Measurements from ENCODE around the gene CFAP410.
"Not testable (repeated sequence)": the region's sequence is repeated elsewhere in the genome, so short reads cannot be mapped to it uniquely, and the experiment has no call there.

Gene CFAP410

DNA sequence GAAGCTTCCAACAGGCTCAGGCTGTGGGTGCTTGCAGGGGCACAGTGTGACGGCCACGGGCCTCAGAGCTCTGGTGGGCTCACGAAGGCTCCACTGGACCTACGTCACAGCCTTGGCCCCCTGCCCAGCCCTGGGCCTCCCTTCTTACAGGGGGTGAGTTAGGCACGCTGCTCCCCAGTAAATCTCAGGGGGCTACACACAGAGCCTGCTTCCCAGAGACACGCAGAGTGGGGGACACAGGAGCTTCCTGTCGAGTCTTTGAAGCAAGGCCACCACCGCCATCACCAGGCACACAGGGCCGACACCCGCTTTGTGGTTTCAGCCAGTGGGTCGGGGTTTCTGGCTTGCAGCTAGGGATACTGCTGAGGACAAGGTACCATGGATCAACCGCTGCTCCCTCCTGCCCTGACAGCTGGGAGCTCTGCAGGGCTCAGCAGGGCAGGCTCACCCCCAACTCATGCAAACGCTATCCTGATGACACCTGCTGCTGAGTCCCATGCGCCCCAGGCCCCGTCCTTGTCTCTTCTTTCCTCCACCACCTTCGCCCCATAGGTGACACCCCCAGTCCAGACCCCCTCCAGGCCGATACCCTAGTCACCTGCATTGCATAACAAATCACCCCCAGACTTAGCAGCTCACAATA, 5.5 kb upstream of the CFAP410 start:
- H3K4me1 ChIP-seq (ENCODE audit: control insufficient read depth, insufficient read depth, low read length) = peaks cover 6% of the 10 kb centered on the region
- no peaks in the 10 kb centered on the region for H3K36me3 ChIP-seq (ENCODE audit: control insufficient read depth, insufficient read depth, low read length)
- H3K4me3 ChIP-seq (ENCODE audit: low read length) = no peak overlapping the region
- no peaks in the 10 kb centered on the region for H3K9me3 ChIP-seq (ENCODE audit: control insufficient read depth, low read length)
- peaks cover 25% of the 10 kb centered on the region for H3K27me3 ChIP-seq (ENCODE audit: control insufficient read depth, insufficient read depth, low read length)
- H3K9ac ChIP-seq (ENCODE audit: low read length) = no peak overlapping the region

DNA sequence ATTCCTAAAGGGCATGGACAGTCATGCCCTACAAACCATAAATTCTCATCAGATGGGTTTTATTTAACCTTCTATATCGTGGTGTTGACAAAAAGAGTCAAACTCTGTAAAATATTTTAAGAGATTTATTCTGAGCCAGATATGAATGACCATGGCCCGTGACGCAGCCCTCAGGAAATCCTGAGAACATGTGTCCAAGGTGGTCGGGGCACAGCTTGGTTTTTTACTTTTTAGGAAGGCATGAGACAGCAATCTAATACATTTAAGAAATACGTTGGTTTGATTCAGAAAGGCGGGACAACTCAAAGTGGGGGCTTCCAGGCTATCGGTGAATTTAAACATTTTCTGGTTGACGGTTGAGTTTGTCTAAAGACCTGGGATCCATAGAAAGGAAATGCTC, 3.8 kb upstream of the CFAP410 start:
- not testable (repeated sequence) for H3K36me3 ChIP-seq (ENCODE audit: control insufficient read depth, insufficient read depth, low read length); H3K9ac ChIP-seq (ENCODE audit: low read length); H3K27me3 ChIP-seq (ENCODE audit: control insufficient read depth, insufficient read depth, low read length); H3K9me3 ChIP-seq (ENCODE audit: control insufficient read depth, low read length); H3K4me3 ChIP-seq (ENCODE audit: low read length)
- H3K4me1 ChIP-seq (ENCODE audit: control insufficient read depth, insufficient read depth, low read length) = peaks cover 12% of the 10 kb centered on the region

DNA sequence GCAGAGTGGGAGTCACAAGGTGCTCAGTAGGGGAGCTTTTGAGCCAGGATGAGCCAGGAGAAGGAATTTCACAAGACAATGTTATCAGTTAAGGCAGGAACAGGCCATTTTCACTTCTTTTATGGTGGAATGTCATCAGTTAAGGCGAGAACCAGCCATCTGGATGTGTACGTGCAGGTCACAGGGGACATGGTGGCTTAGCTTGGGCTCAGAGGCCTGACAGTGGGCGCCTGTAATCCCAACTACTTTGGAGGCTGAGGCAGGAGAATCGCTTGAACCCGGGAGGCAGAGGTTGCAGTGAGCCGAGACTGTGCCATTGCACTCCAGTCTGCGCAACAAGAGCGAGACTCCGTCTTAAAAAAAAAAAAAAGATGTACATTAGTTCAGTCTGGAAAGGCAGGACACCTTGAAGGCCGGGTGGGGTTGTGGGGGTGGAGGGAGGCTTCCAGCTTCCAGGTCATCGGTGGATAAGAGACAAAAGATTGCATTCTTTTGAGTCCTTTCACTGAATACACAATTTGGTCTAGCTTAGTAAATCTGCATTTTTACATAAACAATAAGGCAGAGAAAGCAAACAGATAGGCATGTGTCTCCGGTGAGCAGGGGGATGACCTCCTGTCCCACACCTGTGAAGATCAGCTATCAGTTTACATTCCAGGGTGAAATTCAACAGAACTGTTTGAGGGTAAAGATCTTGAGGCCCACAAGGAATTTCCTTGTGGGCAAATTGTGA, 2.7 kb upstream of the CFAP410 start:
- H3K36me3 ChIP-seq (ENCODE audit: control insufficient read depth, insufficient read depth, low read length); H3K9ac ChIP-seq (ENCODE audit: low read length); H3K4me3 ChIP-seq (ENCODE audit: low read length); H3K27me3 ChIP-seq (ENCODE audit: control insufficient read depth, insufficient read depth, low read length); H3K9me3 ChIP-seq (ENCODE audit: control insufficient read depth, low read length): not testable (repeated sequence)
- H3K4me1 ChIP-seq (ENCODE audit: control insufficient read depth, insufficient read depth, low read length) = peaks cover 15% of the 10 kb centered on the region

DNA sequence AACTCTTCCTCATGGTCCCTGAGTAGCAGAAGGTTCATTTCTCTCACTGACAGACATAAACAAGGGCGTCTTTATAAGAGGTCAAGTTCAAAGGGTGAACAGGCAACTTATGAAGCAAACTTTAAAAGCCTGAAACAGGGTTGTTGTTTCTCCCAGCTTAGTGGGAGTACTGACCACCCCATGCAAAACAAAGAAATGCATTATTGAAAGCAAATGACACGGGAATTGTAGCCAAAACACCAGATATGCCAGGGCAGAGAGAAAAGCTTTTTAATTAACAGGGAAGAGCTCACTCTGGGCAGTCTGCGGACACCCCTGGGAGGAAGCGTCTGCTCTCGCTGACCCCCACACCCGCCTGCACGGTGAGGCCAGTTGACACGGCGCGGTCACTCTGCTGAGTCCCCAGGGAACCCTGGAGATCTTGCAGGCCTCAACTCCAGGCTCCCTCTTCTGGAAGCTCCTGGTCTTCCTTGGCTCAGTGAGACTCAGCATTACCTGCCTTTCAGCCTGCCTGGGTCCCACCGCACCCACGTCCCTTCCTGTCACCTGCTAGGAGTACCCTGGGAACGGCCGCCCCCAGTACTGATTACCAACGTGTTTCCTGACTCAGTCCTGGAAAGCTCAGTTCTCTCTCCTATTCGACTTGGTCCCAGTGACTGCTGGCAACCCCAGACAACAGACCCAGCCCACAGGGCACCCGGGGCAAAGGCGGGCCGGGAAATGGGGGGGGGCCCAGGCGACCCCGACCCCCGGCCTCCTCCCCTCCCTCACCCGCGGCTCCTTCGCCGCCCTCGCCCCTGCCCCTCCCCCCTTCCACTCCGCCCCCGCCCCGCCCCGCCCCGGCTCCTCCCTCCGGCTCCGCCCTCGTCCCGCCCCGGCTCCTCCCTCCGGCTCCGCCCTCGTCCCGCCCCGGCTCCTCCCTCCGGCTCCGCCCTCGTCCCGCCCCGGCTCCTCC, 972 bp downstream of the CFAP410 start:
- no peak overlapping the region for H3K4me3 ChIP-seq (ENCODE audit: low read length)
- no peak overlapping the region for H3K9ac ChIP-seq (ENCODE audit: low read length)
- H3K27me3 ChIP-seq (ENCODE audit: control insufficient read depth, insufficient read depth, low read length) = no peaks in the 10 kb centered on the region
- H3K9me3 ChIP-seq (ENCODE audit: control insufficient read depth, low read length) = no peaks in the 10 kb centered on the region
- H3K4me1 ChIP-seq (ENCODE audit: control insufficient read depth, insufficient read depth, low read length) = peaks cover 15% of the 10 kb centered on the region
- H3K36me3 ChIP-seq (ENCODE audit: control insufficient read depth, insufficient read depth, low read length) = no peaks in the 10 kb centered on the region

DNA sequence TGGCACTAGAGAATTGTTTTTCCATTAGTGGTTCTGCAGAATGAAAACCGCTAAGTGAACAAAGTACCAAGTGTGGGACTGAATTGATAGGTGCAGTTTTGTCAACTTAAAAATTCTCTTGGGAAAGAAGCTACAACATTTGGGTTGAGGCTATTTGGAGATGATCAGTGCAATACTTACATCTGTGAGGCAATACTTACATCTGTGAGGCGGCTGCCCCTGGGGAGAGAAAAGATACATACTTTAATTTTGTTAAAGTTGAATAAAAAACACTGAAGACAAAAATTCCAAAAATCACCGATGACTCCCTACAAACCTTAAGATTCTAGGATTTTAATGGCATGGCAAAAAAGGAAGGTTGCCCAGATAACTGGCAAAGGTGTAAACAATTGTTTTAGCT, 1.7 kb downstream of the CFAP410 start:
- Histone ChIP-seq H3K4me3 (ENCODE audit: low read length) (no peak overlapping the region), H3K9me3 (ENCODE audit: control insufficient read depth, low read length) (no peaks in the 10 kb centered on the region), H3K4me1 (ENCODE audit: control insufficient read depth, insufficient read depth, low read length) (peaks cover 15% of the 10 kb centered on the region), H3K36me3 (ENCODE audit: control insufficient read depth, insufficient read depth, low read length) (no peaks in the 10 kb centered on the region), H3K9ac (ENCODE audit: low read length) (no peak overlapping the region), H3K27me3 (ENCODE audit: control insufficient read depth, insufficient read depth, low read length) (no peaks in the 10 kb centered on the region)

DNA sequence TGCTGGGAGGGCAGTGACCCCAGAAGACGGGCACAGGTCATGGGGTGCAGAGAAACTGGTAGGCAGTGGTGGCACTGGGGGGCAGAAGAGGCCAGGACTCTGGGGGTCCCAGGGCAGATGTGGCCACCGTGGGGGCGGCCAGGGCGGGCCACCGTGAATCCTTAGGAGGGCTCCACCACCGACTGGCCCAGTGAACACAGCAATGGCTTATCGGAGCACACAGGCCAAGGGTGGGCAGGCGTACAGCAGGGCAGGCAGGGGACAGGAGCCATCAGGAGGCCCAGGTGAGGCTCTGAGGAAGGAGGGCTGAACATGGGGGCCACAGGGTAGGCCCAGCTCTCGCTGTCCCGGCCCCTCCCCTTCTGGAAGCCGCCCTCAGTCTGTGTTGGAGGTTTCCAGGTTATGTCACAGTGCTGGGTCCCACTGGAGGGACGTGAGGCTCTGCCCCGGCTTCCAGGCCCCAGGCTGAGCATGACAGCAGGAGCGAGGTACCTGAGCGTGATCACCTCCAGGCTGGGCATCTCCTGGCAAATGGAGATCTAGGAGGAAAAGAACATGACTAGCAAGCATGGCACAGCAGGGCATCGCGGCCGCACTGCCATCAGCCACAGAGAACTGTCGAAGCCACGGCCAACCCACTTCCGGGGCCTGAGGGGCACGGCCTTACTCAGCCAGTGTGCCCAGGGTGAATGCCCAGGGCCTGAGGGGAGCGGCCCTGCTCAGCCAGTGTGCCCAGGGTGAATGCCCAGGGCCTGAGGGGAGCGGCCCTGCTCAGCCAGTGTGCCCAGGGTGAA, 3.7 kb downstream of the CFAP410 start:
- Histone ChIP-seq H3K36me3 (ENCODE audit: control insufficient read depth, insufficient read depth, low read length) (no peaks in the 10 kb centered on the region), H3K9me3 (ENCODE audit: control insufficient read depth, low read length) (no peaks in the 10 kb centered on the region), H3K9ac (ENCODE audit: low read length) (no peak overlapping the region), H3K4me3 (ENCODE audit: low read length) (no peak overlapping the region), H3K4me1 (ENCODE audit: control insufficient read depth, insufficient read depth, low read length) (peaks cover 15% of the 10 kb centered on the region), H3K27me3 (ENCODE audit: control insufficient read depth, insufficient read depth, low read length) (no peaks in the 10 kb centered on the region)

DNA sequence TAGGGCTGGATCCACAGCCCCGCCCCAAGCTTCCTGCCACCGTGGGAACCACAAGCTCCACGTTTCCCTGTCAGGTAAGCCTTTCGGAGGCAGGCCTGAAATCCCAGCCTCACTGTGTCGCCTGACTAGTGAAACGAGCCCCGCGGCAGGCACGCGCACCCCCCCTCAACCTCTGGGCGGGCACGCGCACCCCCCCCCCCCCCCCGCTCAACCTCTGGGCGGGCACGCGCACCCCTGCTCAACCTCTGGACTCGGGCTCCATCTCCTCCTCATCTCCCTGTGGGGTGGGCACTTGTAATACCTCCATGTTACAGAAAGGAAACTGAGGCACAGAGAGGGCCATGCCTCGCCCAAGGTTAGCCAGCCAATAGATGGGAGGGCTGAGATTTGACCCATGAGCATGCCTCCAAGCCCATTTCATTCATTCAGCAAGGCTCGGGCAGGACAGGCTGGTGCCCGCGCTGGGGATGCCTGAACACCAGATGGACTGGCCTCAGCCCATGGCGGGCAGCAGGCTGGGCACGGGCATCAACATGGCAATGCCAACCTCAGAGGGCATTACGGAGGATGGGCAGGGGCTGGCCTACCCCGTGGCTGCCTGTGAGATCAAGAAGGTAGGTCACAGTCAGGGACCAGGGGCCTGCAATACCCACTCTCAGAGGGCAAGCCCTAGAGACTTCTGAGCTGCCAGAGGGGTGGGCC, 4.7 kb downstream of the CFAP410 start:
- H3K4me1 ChIP-seq (ENCODE audit: control insufficient read depth, insufficient read depth, low read length) = peaks cover 7% of the 10 kb centered on the region
- no peak overlapping the region for H3K9ac ChIP-seq (ENCODE audit: low read length)
- H3K9me3 ChIP-seq (ENCODE audit: control insufficient read depth, low read length) = no peaks in the 10 kb centered on the region
- H3K4me3 ChIP-seq (ENCODE audit: low read length) = no peak overlapping the region
- no peaks in the 10 kb centered on the region for H3K27me3 ChIP-seq (ENCODE audit: control insufficient read depth, insufficient read depth, low read length)
- no peaks in the 10 kb centered on the region for H3K36me3 ChIP-seq (ENCODE audit: control insufficient read depth, insufficient read depth, low read length)

DNA sequence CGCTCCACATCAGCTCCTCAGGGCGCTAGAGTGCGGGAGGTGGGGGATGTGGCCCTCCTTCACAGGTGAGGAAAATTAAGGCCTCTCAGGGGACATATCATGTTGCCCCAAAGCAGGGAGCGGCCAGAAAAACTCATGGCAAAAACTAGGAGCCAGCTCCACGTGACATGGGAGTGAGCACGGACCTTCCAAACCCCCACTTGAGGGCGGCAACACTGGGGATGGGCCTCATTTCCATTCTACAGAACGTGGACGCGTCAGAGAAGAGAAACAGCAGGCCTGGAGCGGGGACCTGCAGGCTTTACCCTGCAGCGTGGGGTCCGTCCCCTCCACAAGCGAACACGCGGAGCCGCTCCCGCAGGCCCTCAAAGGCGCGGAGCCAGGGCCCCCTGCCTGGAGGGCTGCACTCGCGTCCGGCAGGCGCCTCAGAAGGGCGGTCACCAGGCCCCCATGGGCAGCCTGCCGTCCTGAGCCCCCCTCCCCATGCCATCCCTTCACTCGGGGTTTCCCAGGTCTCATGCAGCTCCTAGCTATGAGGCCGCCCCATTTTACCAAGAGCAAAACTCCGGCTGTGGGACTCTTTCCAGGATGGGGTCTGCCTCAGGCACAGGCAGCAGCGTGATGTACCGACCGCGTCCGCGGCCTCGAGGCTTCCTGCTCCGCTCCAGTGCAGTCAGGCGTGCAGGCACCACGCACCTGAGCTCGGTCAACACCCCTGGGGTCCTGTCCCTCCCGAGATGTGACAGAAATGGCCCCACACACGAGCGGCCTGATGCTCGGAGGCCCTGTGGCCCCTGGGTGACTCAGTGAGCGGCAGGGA, 5.5 kb downstream of the CFAP410 start:
- H3K9me3 ChIP-seq (ENCODE audit: control insufficient read depth, low read length) = no peaks in the 10 kb centered on the region

DNA sequence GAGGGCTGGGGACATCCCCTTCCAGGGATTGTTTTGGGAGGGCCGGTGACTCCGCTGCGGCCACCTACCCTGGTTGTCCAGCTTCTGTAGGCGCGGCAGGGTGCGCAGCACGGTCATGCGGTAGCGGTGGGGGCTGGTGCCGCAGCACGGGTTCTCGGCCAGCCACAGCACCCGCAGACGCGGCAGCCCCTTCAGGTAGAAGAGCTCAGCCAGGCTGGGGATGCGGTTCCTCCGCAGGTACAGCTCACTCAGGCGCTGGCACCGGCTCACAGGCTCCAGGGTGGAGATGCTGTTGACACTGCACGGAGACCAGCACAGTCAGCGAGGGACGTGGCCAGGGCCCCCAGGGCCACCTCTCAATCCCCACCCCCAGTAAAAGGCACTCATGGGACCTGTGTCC, 6.2 kb downstream of the CFAP410 start:
- H3K36me3 ChIP-seq (ENCODE audit: control insufficient read depth, insufficient read depth, low read length) = no peaks in the 10 kb centered on the region
- no peak overlapping the region for H3K4me3 ChIP-seq (ENCODE audit: low read length)
- H3K9me3 ChIP-seq (ENCODE audit: control insufficient read depth, low read length) = no peaks in the 10 kb centered on the region
- no peak overlapping the region for H3K9ac ChIP-seq (ENCODE audit: low read length)
- peaks cover 3% of the 10 kb centered on the region for H3K4me1 ChIP-seq (ENCODE audit: control insufficient read depth, insufficient read depth, low read length)
- no peaks in the 10 kb centered on the region for H3K27me3 ChIP-seq (ENCODE audit: control insufficient read depth, insufficient read depth, low read length)

More for the DNA sequence above, 5.5 kb downstream of the CFAP410 start:
- H3K4me3 ChIP-seq (ENCODE audit: low read length) = no peak overlapping the region
- no peak overlapping the region for H3K9ac ChIP-seq (ENCODE audit: low read length)
- no peaks in the 10 kb centered on the region for H3K36me3 ChIP-seq (ENCODE audit: control insufficient read depth, insufficient read depth, low read length)
- H3K4me1 ChIP-seq (ENCODE audit: control insufficient read depth, insufficient read depth, low read length) = peaks cover 7% of the 10 kb centered on the region
- no peaks in the 10 kb centered on the region for H3K27me3 ChIP-seq (ENCODE audit: control insufficient read depth, insufficient read depth, low read length)

DNA sequence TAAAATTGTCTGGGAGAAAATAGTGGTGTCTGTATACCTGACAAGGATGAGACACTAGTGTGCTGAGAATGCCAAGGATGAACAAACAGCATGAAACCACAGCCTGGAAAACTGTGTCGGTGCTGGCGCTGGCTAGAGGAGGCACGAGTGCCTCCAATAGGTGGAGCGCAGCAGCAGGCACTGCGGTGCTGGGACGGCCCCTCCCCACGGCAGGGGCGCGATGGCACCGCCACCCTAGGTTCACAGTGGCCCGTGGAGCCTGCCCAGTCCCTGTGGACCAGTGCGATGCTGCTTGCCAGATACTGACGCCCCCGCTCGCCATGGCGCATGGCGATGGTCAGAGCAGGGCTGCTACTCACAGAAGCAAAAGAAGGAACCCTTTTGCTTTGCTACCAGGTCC, 6.8 kb downstream of the CFAP410 start:
- Histone ChIP-seq H3K4me3 (ENCODE audit: low read length) (no peak overlapping the region), H3K9ac (ENCODE audit: low read length) (no peak overlapping the region), H3K36me3 (ENCODE audit: control insufficient read depth, insufficient read depth, low read length) (no peaks in the 10 kb centered on the region), H3K27me3 (ENCODE audit: control insufficient read depth, insufficient read depth, low read length) (no peaks in the 10 kb centered on the region), H3K4me1 (ENCODE audit: control insufficient read depth, insufficient read depth, low read length) (no peaks in the 10 kb centered on the region), H3K9me3 (ENCODE audit: control insufficient read depth, low read length) (no peaks in the 10 kb centered on the region)

Measured in mucosa of stomach (tissue), 1 donor.